ENCODE measurements around the gene PIK3R3.

PIK3R3 gene

GRCh38 chr1:45995298-45995697 is 137.1 kb downstream of the PIK3R3 start:
- no peak for TF ChIP-seq CTCF (conservative IDR thresholded peaks at IDR 0.05)
- H3K27ac ChIP-seq: no peak overlapping the region

GRCh38 chr1:45994423-45994822 is 138.0 kb downstream of the PIK3R3 start:
- no peak for TF ChIP-seq CTCF (conservative IDR thresholded peaks at IDR 0.05)
- no peak overlapping the region for H3K27ac ChIP-seq

Data from VCaP (cell line).